H1 (cell line): ENCODE results near the gene KCNQ1. TPM values are rescaled to one million over a fixed set of nuclear protein-coding genes. Genes with fewer than 3 reads are reported as not detected.

Experiments used
- HDAC6 ChIP-seq: IDR thresholded peaks from one replicate; pipeline ENCODE4 v1.7.1; 2012; ENCODE audit warnings: low read depth, mild to moderate bottlenecking, inconsistent platforms, low read length, moderate library complexity
- NRF1 ChIP-seq: IDR thresholded peaks from 2 replicates; pipeline ENCODE4 v1.6.1; 2011; ENCODE audit warnings: mild to moderate bottlenecking, low read depth, low read length, improper control_type of control experiment
- SP4 ChIP-seq: IDR thresholded peaks from 2 replicates; pipeline ENCODE4 v1.6.1; 2012; ENCODE audit warnings: low read length, inconsistent platforms
- SRF ChIP-seq: IDR thresholded peaks from 2 replicates; pipeline ENCODE4 v1.6.1; 2011; ENCODE audit warnings: mild to moderate bottlenecking, low read depth, low read length, moderate library complexity
- TBP ChIP-seq: IDR thresholded peaks from 2 replicates; pipeline ENCODE4 v1.6.1; 2011; ENCODE audit warnings: low read depth, low read length, improper control_type of control experiment
- TEAD4 ChIP-seq: IDR thresholded peaks from 2 replicates; pipeline ENCODE4 v1.6.1; 2012; ENCODE audit warnings: low read depth, low read length, inconsistent platforms, mixed read lengths
- YY1 ChIP-seq: IDR thresholded peaks from 2 replicates; pipeline ENCODE4 v1.6.1; 2011; ENCODE audit warnings: low read depth, mild to moderate bottlenecking, low read length
- polyA plus RNA-seq, 7 experiments: library from polyadenylated mRNA; depleted of rRNA in 3 of 7; stranded (reverse) in 5 of 7; unstranded in 2 of 7; fragments of >200 nt in 5 of 7; fragments of 200-250 nt in 2 of 7; gene quantifications; 1 replicate in 5 of 7; 2 replicates in 1 of 7; 4 replicates in 1 of 7; pipeline versions ENCODE4 v1.2.1 to v1.2.3, GENCODE V29; 2011 to 2013; ENCODE audit warnings: missing spikeins in 2 of 7, mixed read lengths in 2 of 7
- total RNA-seq: library from RNA; stranded (reverse); fragmentation: NEBNext Ultra II Directional; extraction: Animal tissue kit (Norgen Biotek cat#: 25700); gene quantifications from 2 replicates; pipeline ENCODE4 v1.2.1, GENCODE V29; 2021
- TF ChIP-seq, protein P1 (sequence below): fragments of 300-600 bp; sonication (generic); IDR thresholded peaks from 2 replicates; pipeline ENCODE4 v1.7.1; 2012; ENCODE audit warnings: low read length, moderate library complexity, mild to moderate bottlenecking, inconsistent platforms; ENCODE audit not compliant: insufficient replicate concordance
- TF ChIP-seq, protein P2 (sequence below): IDR thresholded peaks from 2 replicates; pipeline ENCODE4 v1.6.1; 2012; ENCODE audit warnings: low read length, inconsistent platforms
- TF ChIP-seq, protein P3 (sequence below): IDR thresholded peaks from 2 replicates; pipeline ENCODE4 v1.6.1; 2012; ENCODE audit warnings: inconsistent platforms

KCNQ1 gene
- total and polyA plus RNA-seq, 2 of the 8 experiments (the other 6 are each of a cell fraction or from before 2014, with no cell fraction given): 1.9 to 2.0 TPM

DNA sequence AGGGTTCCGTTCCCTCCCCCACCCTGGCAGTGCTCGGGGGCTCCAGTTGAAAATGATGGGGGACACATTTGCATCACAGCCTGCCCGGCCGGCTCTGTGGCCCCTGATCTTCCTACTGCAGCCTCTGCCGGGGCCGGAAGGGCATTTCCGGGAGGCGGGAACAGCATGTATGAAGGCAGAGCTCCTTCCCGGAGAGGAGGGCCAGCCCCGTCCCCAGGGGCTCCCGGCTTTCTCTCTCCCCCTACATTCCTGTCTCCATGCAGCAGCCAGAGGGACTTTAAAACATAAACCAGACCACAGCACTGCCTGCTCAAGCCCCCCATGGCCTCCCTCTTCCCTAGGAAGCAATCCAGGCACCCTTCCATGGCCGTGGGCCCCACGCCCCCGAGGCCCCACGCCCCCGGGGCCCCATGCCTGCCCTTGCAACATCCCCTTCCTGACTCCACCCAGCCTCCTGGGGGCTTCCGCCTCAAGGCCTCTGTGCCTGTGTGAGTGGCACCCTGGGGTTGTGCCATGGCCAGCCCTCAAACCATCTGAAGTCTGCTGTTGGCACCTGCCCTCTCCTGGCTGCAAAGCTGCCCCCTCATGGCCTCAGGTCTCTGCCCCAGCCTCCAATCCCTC lies 367.7 kb downstream of the KCNQ1 start (continued):
- TF ChIP-seq, protein P1, sequence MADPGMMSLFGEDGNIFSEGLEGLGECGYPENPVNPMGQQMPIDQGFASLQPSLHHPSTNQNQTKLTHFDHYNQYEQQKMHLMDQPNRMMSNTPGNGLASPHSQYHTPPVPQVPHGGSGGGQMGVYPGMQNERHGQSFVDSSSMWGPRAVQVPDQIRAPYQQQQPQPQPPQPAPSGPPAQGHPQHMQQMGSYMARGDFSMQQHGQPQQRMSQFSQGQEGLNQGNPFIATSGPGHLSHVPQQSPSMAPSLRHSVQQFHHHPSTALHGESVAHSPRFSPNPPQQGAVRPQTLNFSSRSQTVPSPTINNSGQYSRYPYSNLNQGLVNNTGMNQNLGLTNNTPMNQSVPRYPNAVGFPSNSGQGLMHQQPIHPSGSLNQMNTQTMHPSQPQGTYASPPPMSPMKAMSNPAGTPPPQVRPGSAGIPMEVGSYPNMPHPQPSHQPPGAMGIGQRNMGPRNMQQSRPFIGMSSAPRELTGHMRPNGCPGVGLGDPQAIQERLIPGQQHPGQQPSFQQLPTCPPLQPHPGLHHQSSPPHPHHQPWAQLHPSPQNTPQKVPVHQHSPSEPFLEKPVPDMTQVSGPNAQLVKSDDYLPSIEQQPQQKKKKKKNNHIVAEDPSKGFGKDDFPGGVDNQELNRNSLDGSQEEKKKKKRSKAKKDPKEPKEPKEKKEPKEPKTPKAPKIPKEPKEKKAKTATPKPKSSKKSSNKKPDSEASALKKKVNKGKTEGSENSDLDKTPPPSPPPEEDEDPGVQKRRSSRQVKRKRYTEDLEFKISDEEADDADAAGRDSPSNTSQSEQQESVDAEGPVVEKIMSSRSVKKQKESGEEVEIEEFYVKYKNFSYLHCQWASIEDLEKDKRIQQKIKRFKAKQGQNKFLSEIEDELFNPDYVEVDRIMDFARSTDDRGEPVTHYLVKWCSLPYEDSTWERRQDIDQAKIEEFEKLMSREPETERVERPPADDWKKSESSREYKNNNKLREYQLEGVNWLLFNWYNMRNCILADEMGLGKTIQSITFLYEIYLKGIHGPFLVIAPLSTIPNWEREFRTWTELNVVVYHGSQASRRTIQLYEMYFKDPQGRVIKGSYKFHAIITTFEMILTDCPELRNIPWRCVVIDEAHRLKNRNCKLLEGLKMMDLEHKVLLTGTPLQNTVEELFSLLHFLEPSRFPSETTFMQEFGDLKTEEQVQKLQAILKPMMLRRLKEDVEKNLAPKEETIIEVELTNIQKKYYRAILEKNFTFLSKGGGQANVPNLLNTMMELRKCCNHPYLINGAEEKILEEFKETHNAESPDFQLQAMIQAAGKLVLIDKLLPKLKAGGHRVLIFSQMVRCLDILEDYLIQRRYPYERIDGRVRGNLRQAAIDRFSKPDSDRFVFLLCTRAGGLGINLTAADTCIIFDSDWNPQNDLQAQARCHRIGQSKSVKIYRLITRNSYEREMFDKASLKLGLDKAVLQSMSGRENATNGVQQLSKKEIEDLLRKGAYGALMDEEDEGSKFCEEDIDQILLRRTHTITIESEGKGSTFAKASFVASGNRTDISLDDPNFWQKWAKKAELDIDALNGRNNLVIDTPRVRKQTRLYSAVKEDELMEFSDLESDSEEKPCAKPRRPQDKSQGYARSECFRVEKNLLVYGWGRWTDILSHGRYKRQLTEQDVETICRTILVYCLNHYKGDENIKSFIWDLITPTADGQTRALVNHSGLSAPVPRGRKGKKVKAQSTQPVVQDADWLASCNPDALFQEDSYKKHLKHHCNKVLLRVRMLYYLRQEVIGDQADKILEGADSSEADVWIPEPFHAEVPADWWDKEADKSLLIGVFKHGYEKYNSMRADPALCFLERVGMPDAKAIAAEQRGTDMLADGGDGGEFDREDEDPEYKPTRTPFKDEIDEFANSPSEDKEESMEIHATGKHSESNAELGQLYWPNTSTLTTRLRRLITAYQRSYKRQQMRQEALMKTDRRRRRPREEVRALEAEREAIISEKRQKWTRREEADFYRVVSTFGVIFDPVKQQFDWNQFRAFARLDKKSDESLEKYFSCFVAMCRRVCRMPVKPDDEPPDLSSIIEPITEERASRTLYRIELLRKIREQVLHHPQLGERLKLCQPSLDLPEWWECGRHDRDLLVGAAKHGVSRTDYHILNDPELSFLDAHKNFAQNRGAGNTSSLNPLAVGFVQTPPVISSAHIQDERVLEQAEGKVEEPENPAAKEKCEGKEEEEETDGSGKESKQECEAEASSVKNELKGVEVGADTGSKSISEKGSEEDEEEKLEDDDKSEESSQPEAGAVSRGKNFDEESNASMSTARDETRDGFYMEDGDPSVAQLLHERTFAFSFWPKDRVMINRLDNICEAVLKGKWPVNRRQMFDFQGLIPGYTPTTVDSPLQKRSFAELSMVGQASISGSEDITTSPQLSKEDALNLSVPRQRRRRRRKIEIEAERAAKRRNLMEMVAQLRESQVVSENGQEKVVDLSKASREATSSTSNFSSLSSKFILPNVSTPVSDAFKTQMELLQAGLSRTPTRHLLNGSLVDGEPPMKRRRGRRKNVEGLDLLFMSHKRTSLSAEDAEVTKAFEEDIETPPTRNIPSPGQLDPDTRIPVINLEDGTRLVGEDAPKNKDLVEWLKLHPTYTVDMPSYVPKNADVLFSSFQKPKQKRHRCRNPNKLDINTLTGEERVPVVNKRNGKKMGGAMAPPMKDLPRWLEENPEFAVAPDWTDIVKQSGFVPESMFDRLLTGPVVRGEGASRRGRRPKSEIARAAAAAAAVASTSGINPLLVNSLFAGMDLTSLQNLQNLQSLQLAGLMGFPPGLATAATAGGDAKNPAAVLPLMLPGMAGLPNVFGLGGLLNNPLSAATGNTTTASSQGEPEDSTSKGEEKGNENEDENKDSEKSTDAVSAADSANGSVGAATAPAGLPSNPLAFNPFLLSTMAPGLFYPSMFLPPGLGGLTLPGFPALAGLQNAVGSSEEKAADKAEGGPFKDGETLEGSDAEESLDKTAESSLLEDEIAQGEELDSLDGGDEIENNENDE: no peak
- TF ChIP-seq HDAC6: no peak
- TF ChIP-seq NRF1: no peak
- no peak for TF ChIP-seq YY1
- TF ChIP-seq SP4: no peak
- TF ChIP-seq TEAD4: peak; percentile 42; the same call in 1 of the 2 replicates
- no peak for TF ChIP-seq SRF
- TF ChIP-seq, protein P2, sequence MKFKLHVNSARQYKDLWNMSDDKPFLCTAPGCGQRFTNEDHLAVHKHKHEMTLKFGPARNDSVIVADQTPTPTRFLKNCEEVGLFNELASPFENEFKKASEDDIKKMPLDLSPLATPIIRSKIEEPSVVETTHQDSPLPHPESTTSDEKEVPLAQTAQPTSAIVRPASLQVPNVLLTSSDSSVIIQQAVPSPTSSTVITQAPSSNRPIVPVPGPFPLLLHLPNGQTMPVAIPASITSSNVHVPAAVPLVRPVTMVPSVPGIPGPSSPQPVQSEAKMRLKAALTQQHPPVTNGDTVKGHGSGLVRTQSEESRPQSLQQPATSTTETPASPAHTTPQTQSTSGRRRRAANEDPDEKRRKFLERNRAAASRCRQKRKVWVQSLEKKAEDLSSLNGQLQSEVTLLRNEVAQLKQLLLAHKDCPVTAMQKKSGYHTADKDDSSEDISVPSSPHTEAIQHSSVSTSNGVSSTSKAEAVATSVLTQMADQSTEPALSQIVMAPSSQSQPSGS: no peak
- TF ChIP-seq, protein P3, sequence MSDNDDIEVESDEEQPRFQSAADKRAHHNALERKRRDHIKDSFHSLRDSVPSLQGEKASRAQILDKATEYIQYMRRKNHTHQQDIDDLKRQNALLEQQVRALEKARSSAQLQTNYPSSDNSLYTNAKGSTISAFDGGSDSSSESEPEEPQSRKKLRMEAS: no peak
- no peak for TF ChIP-seq TBP
